Left renal cortex interstitium (tissue), 4 donors: ENCODE results near the gene RBBP9. TPM values are rescaled to one million over a fixed set of nuclear protein-coding genes. Genes with fewer than 3 reads are reported as not detected.
"Not testable (repeated sequence)": the region's sequence is repeated elsewhere in the genome, so short reads cannot be mapped to it uniquely, and the experiment has no call there.

Experiments
- DNase-seq, 4 donors: peaks; one replicate each; pipeline ENCODE4 v3.0.0-alpha.2; 2013; ENCODE audit warnings: low read depth in 4 of 4, low spot score in 2 of 4, missing footprints in 1 of 4
- polyA plus RNA-seq, 4 donors: library from polyadenylated mRNA; unstranded; fragments of 120-200 nt; gene quantifications; one replicate each; pipeline ENCODE4 v1.2.1, GENCODE V29; 2013; ENCODE audit not compliant: insufficient read length in 4 of 4

RBBP9 gene
- polyA plus RNA-seq = 10 to 100 TPM; 27.9 to 33.5 (median 32.0) TPM

GRCh38 chr20:18496740-18497592 is at the start of gene RBBP9:
RBBP9 (minus strand) TSS chr20:18497225; CDS start chr20:18497167, 58 bp downstream.
- peak in 3 of 4 donors; percentile 69 to 84 (median 77) for DNase-seq

GRCh38 chr20:18545566-18545965 is 48.5 kb upstream of the RBBP9 start:
- DNase-seq = no peak

GRCh38 chr20:18543932-18544331 is 46.9 kb upstream of the RBBP9 start:
- DNase-seq = no peak

- no peak for DNase-seq
Observed at GRCh38 chr20:18543216-18543615, 46.2 kb upstream of the RBBP9 start.

- DNase-seq = no peak
Observed at GRCh38 chr20:18541741-18542140, 44.7 kb upstream of the RBBP9 start.

GRCh38 chr20:18537651-18538050 is 40.6 kb upstream of the RBBP9 start:
- no peak for DNase-seq

- DNase-seq = no peak
Observed at GRCh38 chr20:18533978-18534644, 37.1 kb upstream of the RBBP9 start.

GRCh38 chr20:18533491-18533890 is 36.5 kb upstream of the RBBP9 start:
- no peak for DNase-seq

DNA sequence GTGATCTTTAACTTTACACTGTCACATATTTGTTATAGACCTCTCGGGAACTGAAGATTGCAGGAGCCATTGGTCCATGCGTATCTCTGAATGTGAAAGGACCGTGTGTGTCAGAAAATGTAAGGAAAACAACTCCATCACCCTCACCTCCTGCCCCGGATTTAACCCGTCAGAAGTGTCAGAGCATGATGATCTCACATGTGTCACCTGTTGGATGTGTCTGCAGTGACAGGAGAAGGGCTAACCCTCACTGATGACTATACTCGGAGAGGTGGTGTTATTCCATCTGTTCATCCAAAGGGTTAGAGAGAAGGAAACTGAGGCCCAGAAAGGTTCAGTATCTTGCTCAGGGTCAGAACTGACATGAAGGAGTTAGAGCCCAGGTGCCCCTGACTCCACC is 35.6 kb upstream of the RBBP9 start:
- DNase-seq = no peak

- DNase-seq = no peak
Observed at GRCh38 chr20:18529041-18529440, 32.0 kb upstream of the RBBP9 start.

DNA sequence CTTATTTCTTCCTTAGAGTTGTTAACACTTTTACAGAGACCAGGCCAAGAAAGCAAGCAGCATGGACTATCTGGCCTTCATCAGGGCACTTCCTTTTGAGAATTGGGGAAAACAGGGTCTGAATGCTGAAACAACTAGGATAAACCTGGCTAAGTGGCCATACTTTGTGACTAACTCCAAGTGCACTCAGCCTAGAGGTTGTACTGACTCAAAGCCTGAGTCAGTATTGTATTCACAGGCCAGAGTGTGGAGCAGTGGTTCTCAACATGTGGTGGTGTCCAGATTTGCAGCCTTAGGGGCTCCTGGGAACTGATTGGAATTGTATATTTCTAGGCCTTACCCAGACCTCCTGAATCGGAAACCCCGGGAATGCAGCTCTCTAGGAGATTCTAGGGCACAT is 30.8 kb upstream of the RBBP9 start:
- no peak for DNase-seq

- DNase-seq = no peak
Observed at GRCh38 chr20:18527339-18527738, 30.3 kb upstream of the RBBP9 start.

DNA sequence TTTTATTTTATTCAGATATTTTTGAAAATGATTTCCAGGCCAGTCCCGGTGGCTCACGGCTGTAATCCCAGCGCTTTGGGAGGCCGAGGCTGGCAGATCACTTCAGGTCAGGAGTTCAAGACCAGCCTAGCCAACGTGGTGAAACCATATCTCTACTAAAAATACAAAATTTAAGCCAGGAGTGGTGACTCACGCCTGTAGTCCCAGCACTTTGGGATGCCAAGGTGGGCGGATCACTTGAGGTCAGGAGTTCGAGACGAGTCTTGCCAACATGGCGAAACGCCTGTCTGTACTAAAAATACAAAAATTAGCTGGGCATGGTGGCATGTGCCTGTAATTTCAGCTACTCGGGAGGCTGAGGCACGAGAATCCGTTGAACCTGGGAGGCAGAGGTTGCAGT is 29.7 kb upstream of the RBBP9 start:
- not testable (repeated sequence) for DNase-seq

DNA sequence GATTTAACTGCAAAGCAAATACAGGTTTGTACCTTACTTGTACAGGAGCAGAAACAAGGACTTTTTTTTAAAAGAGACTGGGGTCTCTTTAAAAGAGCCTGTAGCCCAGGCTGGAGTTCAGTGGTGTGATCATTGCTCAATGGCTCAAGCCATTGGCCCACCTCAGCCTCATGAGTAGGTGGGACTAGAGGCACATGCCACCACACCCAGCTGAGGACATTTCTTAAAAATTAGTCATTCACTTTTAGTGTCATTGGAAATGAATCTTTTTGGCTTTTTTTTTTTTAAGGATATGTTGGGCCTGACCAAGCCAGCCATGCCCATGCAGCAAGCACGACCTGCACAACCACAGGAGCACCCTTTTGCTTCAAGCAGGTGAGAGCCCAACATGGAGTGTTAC is 27.6 kb upstream of the RBBP9 start:
- no peak for DNase-seq

GRCh38 chr20:18523066-18523465 is 26.0 kb upstream of the RBBP9 start:
- no peak for DNase-seq

DNA sequence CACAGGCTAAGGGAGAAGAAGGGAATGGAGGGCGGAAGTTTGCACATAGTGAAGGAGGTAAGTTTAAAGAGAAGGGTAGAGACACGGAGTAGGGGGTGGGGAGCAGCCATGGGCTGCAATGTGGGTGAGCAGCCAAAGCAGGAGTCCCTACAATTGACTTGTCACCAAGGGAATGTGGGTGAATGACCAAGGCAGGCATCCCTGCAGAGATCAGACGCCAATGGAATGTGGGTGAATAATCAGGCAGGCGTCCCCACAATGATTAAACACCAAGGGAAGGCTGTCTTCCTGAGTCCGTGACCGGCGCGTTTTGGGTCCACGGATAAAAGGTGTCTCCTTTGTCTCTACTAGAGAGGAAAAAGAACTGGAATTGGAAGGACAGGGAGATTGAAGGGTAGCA is 25.0 kb upstream of the RBBP9 start:
- not testable (repeated sequence) for DNase-seq

GRCh38 chr20:18515973-18516372 is 18.9 kb upstream of the RBBP9 start:
- DNase-seq = no peak

- DNase-seq = no peak
Observed at GRCh38 chr20:18514127-18514526, 17.1 kb upstream of the RBBP9 start.

GRCh38 chr20:18513208-18513607 is 16.2 kb upstream of the RBBP9 start:
- no peak for DNase-seq

DNA sequence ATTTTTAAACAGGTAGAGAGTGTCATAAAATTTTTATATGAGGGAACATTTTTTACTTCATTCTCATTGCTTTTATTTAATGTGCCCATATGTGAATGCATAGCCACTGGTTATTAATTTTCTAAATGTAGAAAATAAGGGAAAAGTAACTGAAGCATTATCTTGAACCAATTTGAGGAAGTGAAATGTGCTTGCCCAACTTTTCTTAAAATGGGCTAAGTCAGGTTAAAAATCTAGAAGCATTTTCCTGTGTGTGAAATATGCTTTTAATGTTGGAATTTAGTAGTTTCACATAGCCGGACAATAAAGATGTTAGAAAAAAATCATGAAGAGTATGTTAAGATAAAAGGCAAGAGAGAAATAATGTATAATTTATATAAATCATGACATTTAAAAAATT is 14.5 kb upstream of the RBBP9 start:
- DNase-seq = no peak

- peak; percentile 93 to 99 (median 96) for DNase-seq
Observed at GRCh38 chr20:18507218-18508191, 10.5 kb upstream of the RBBP9 start, which contains the start of gene SEC23B. SEC23B (plus strand) TSS chr20:18507940; CDS start chr20:18510836, 2,896 bp downstream.
